ENCODE data around the gene MOSPD2.

DNA sequence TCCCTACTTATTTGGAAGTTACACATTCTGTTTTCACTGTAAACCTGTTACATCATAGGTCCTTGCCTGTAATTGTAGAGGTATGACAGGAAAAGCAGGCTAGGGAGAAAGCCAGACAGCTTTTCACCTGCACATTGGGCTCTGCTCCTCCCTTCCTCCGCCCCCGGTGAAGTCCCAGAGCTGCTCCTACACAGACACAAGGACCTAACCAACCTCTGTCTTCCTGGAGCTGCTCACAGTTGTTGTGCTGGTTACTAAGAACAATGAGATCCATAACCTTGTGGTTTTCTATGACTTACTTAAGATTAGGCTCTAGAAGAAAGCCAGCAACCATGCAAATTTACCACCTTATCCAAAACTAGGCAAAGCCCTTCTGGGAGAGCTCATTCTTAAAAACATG lies 40.0 kb downstream of the MOSPD2 start:
- TF ChIP-seq, protein P1, sequence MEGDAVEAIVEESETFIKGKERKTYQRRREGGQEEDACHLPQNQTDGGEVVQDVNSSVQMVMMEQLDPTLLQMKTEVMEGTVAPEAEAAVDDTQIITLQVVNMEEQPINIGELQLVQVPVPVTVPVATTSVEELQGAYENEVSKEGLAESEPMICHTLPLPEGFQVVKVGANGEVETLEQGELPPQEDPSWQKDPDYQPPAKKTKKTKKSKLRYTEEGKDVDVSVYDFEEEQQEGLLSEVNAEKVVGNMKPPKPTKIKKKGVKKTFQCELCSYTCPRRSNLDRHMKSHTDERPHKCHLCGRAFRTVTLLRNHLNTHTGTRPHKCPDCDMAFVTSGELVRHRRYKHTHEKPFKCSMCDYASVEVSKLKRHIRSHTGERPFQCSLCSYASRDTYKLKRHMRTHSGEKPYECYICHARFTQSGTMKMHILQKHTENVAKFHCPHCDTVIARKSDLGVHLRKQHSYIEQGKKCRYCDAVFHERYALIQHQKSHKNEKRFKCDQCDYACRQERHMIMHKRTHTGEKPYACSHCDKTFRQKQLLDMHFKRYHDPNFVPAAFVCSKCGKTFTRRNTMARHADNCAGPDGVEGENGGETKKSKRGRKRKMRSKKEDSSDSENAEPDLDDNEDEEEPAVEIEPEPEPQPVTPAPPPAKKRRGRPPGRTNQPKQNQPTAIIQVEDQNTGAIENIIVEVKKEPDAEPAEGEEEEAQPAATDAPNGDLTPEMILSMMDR (tag by site-specific recombination; IDR thresholded peaks at IDR 0.05) = no peak
- no peak for TF ChIP-seq ZNF350 (tag by site-specific recombination; IDR thresholded peaks at IDR 0.05)
- no peak for TF ChIP-seq ZNF239 (tag by site-specific recombination; IDR thresholded peaks at IDR 0.05)
- no peak for TF ChIP-seq ZNF501 (tag by site-specific recombination; IDR thresholded peaks at IDR 0.05)
- no peak for TF ChIP-seq REST (tag by site-specific recombination; IDR thresholded peaks at IDR 0.05)

Measured in HEK293 (cell line).